HEK293 (cell line): Measurements from ENCODE around the gene IFI27L2.

Experiments used
- CTCF ChIA-PET: fragments of 350-600 bp; formaldehyde crosslinking; extraction: SDS; loops from one replicate; lab custom pipeline; 2021; ENCODE audit warnings: antibody characterized with exemption; lab: Yijun Ruan, JAX
- POLR2A ChIA-PET: fragments of 300-600 bp; formaldehyde crosslinking; extraction: SDS; loops from one replicate; lab custom pipeline; 2020; ENCODE audit warnings: antibody characterized with exemption, inconsistent platforms; lab: Yijun Ruan, JAX
- H3K27ac ChIP-seq: fragments of 200-500 bp; sonication (Bioruptor generic); 2 replicates; pipeline ENCODE4 v1.5.1; 2014; ENCODE audit warnings: low read depth, low read length, control low read depth, inconsistent platforms; ENCODE audit errors: extremely low read depth
- H3K36me3 ChIP-seq, 2 experiments: fragments of 200-500 bp in 1 of 2; sonication (Bioruptor generic) in 1 of 2; 1 replicate in 1 of 2; 2 replicates in 1 of 2; pipeline ENCODE4 v1.5.1; 2014 to 2017; ENCODE audit warnings: inconsistent platforms in 2 of 2, low read length in 2 of 2; ENCODE audit not compliant: control insufficient read depth in 2 of 2, insufficient read depth in 1 of 2
- H3K4me1 ChIP-seq: fragments of 200-500 bp; sonication (Bioruptor generic); 2 replicates; pipeline ENCODE4 v1.5.1; 2014; ENCODE audit warnings: mild to moderate bottlenecking, low read length, inconsistent platforms; ENCODE audit not compliant: control insufficient read depth, insufficient read depth
- H3K4me3 ChIP-seq: 2 replicates; pipeline ENCODE4 v1.5.1; 2011; ENCODE audit warnings: low read depth, mild to moderate bottlenecking, control low read depth, low read length, moderate library complexity
- H3K9me3 ChIP-seq: fragments of 200-500 bp; sonication (Bioruptor generic); 2 replicates; pipeline ENCODE4 v1.5.1; 2014; ENCODE audit warnings: low read depth, low read length, inconsistent platforms; ENCODE audit not compliant: control insufficient read depth, insufficient read depth
- KLF7 ChIP-seq: fragments of 450-650 bp; formaldehyde crosslinking; IDR thresholded peaks from 2 replicates; pipeline ENCODE4 v1.5.1; 2016; ENCODE audit warnings: missing biosample characterization, missing genetic modification characterization, borderline replicate concordance
- PBX3 ChIP-seq: sonication (generic); formaldehyde crosslinking; IDR thresholded peaks from 2 replicates; pipeline ENCODE4 v1.8.1; 2022; ENCODE audit warnings: mild to moderate bottlenecking, moderate library complexity, missing genetic modification reagents
- TCF7L2 ChIP-seq: IDR thresholded peaks from 2 replicates; pipeline ENCODE4 v1.6.1; 2011; ENCODE audit warnings: low read depth, mild to moderate bottlenecking, inconsistent platforms, low read length, moderate library complexity, borderline replicate concordance
- ZBTB17 ChIP-seq: fragments of 450-650 bp; formaldehyde crosslinking; IDR thresholded peaks from 2 replicates; pipeline ENCODE4 v1.5.1; 2016; ENCODE audit warnings: missing biosample characterization, missing genetic modification characterization
- ZBTB20 ChIP-seq: fragments of 450-650 bp; formaldehyde crosslinking; IDR thresholded peaks from 2 replicates; pipeline ENCODE4 v1.5.1; 2016; ENCODE audit warnings: missing biosample characterization, missing genetic modification characterization
- ZBTB8A ChIP-seq: fragments of 450-650 bp; formaldehyde crosslinking; IDR thresholded peaks from 2 replicates; pipeline ENCODE4 v1.5.1; 2016; ENCODE audit warnings: missing biosample characterization, missing genetic modification characterization
- ZEB2 ChIP-seq: fragments of 450-650 bp; formaldehyde crosslinking; IDR thresholded peaks from 2 replicates; pipeline ENCODE4 v1.5.1; 2016; ENCODE audit warnings: missing biosample characterization, missing genetic modification characterization
- ZNF175 ChIP-seq: fragments of 450-650 bp; formaldehyde crosslinking; IDR thresholded peaks from 2 replicates; pipeline ENCODE4 v1.5.1; 2016; ENCODE audit warnings: missing biosample characterization, missing genetic modification characterization
- ZNF221 ChIP-seq: fragments of 450-650 bp; formaldehyde crosslinking; IDR thresholded peaks from 2 replicates; pipeline ENCODE4 v1.5.1; 2017; ENCODE audit warnings: missing biosample characterization, missing genetic modification characterization, borderline replicate concordance
- ZNF266 ChIP-seq: fragments of 450-650 bp; formaldehyde crosslinking; IDR thresholded peaks from 2 replicates; pipeline ENCODE4 v1.5.1; 2016; ENCODE audit warnings: missing biosample characterization, missing genetic modification characterization, low read depth
- ZNF354C ChIP-seq: fragments of 450-650 bp; formaldehyde crosslinking; IDR thresholded peaks from 2 replicates; pipeline ENCODE4 v1.5.1; 2016; ENCODE audit warnings: missing biosample characterization, missing genetic modification characterization, low read depth, borderline replicate concordance
- ZNF510 ChIP-seq: fragments of 450-650 bp; formaldehyde crosslinking; IDR thresholded peaks from 2 replicates; pipeline ENCODE4 v1.5.1; 2018; ENCODE audit warnings: mild to moderate bottlenecking, missing genetic modification characterization, missing biosample characterization; ENCODE audit not compliant: insufficient replicate concordance
- ZNF514 ChIP-seq: fragments of 450-650 bp; formaldehyde crosslinking; IDR thresholded peaks from 2 replicates; pipeline ENCODE4 v1.5.1; 2016; ENCODE audit warnings: missing biosample characterization, missing genetic modification characterization
- ZNF521 ChIP-seq: fragments of 450-650 bp; formaldehyde crosslinking; IDR thresholded peaks from 2 replicates; pipeline ENCODE4 v1.5.1; 2017; ENCODE audit warnings: missing biosample characterization, mild to moderate bottlenecking, missing genetic modification characterization
- ZNF558 ChIP-seq: fragments of 450-650 bp; formaldehyde crosslinking; IDR thresholded peaks from 2 replicates; pipeline ENCODE4 v1.5.1; 2016; ENCODE audit warnings: missing biosample characterization, missing genetic modification characterization
- ZNF580 ChIP-seq: fragments of 450-650 bp; formaldehyde crosslinking; IDR thresholded peaks from 2 replicates; pipeline ENCODE4 v1.5.1; 2016; ENCODE audit warnings: missing biosample characterization, missing genetic modification characterization
- ZNF610 ChIP-seq: fragments of 450-650 bp; formaldehyde crosslinking; IDR thresholded peaks from 2 replicates; pipeline ENCODE4 v1.5.1; 2016; ENCODE audit warnings: missing biosample characterization, missing genetic modification characterization, borderline replicate concordance
- ZNF776 ChIP-seq: fragments of 450-650 bp; formaldehyde crosslinking; IDR thresholded peaks from 2 replicates; pipeline ENCODE4 v1.5.0; 2017; ENCODE audit warnings: missing biosample characterization, missing genetic modification characterization, borderline replicate concordance
- ZNF777 ChIP-seq: fragments of 450-650 bp; formaldehyde crosslinking; IDR thresholded peaks from 2 replicates; pipeline ENCODE4 v1.5.1; 2017; ENCODE audit warnings: missing biosample characterization, missing genetic modification characterization, borderline replicate concordance
- ZNF843 ChIP-seq: fragments of 450-650 bp; formaldehyde crosslinking; IDR thresholded peaks from 2 replicates; pipeline ENCODE4 v1.5.1; 2016; ENCODE audit warnings: missing biosample characterization, missing genetic modification characterization
- ZXDB ChIP-seq: fragments of 450-650 bp; formaldehyde crosslinking; IDR thresholded peaks from 2 replicates; pipeline ENCODE4 v1.5.1; 2016; ENCODE audit warnings: missing biosample characterization, missing genetic modification characterization
- TF ChIP-seq, protein P1 (sequence below): fragments of 450-650 bp; IDR thresholded peaks from 2 replicates; pipeline ENCODE4 v1.5.1; 2018; ENCODE audit warnings: missing biosample characterization, mild to moderate bottlenecking, missing genetic modification characterization

IFI27L2 gene

DNA sequence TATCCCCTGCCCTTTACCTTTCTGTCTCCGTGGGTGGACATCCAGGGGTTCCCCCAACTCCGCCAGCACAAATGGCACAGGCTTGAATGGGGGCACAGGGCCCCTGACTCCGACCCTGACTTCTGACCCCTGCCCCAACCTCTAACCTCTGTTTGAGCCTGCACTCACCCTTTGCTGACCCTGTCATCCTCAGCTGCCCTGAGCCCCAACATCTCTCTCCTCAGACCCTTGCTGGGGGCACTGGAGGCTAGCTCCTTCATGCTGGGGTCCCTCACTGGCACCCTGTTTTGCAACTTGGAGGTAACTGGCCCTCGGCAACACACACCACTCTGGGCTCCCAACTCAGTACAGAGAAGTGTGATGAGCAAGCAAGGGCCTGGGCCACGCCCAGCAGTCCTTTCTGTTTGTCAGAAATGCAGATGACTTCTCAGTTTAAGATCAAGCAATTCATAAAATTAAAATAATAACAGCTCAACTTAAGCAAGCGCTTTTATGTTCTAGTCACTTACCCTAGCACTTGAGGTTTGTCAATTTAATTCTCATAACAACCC is 16.8 kb downstream of the IFI27L2 start:
- H3K4me3 ChIP-seq = no peak overlapping the region
- ChIA-PET POLR2A (no interaction called here), CTCF (interaction anchor here (0.6 to 1.6 kb wide), 3 partner anchors 24 to 173 kb away, joined by 3 to 4 read pairs (median 3); no protein-coding TSS in a partner anchor)

DNA sequence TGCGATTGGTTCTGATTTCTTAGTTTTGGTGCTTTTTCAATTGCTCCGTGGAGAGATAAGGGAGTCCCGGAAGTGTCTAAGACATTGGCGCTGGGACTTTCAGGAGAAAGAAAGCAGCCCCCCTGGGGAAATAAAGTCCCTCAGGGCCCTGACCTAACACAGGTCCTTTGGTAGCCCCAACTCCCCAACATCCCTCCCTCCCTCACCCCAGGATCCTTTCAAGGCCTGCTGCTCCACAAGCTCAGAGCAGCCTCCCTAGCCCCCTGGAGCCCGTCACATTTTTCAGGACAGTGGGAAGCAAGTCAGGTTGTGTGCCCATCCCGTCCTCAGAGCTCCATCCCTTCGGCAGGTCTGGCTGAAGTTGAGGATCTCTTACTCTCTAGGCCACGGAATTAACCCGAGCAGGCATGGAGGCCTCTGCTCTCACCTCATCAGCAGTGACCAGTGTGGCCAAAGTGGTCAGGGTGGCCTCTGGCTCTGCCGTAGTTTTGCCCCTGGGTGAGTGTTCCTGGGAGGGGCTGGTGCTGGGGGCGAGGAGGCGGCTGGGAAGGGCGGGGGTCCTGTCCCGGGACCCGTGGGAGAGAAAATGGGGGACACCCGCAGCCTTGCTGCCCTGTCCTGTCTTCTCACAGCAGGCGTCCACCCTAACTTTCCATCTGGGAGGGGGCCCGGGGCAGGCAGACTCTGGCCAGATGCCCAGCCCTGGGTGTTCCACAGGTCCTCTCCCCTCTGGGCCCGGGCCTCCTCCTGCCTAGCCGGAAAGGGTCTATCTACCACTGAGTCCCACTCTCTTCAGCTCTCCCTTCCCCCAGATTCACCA is 17.9 kb downstream of the IFI27L2 start:
- TF ChIP-seq ZNF175 (tag by site-specific recombination) (no peak), ZNF521 (tag by site-specific recombination) (no peak), ZNF558 (tag by site-specific recombination) (no peak), ZNF580 (tag by site-specific recombination) (no peak), ZXDB (tag by site-specific recombination) (no peak), KLF7 (tag by site-specific recombination) (no peak), TCF7L2 (no peak), ZNF777 (tag by site-specific recombination) (no peak), ZBTB17 (tag by site-specific recombination) (no peak), ZNF776 (tag by site-specific recombination) (no peak), ZNF221 (no peak), ZNF843 (tag by site-specific recombination) (no peak), ZNF266 (tag by site-specific recombination) (no peak), ZNF510 (tag by site-specific recombination) (no peak), ZEB2 (tag by site-specific recombination) (no peak), ZNF354C (no peak), ZBTB8A (tag by site-specific recombination) (no peak)
- TF ChIP-seq, protein P1, sequence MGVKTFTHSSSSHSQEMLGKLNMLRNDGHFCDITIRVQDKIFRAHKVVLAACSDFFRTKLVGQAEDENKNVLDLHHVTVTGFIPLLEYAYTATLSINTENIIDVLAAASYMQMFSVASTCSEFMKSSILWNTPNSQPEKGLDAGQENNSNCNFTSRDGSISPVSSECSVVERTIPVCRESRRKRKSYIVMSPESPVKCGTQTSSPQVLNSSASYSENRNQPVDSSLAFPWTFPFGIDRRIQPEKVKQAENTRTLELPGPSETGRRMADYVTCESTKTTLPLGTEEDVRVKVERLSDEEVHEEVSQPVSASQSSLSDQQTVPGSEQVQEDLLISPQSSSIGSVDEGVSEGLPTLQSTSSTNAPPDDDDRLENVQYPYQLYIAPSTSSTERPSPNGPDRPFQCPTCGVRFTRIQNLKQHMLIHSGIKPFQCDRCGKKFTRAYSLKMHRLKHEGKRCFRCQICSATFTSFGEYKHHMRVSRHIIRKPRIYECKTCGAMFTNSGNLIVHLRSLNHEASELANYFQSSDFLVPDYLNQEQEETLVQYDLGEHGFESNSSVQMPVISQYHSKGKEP (tag by site-specific recombination) = no peak
- no peak overlapping the region for H3K4me3 ChIP-seq
- CTCF ChIA-PET = interaction anchor here (1.2 kb wide), 1 partner anchor 21 kb away, joined by 7 read pairs; no protein-coding TSS in a partner anchor
- POLR2A ChIA-PET = no interaction called here
- no peaks in the 10 kb centered on the region for H3K9me3 ChIP-seq
- H3K27ac ChIP-seq = no peak overlapping the region
- H3K4me1 ChIP-seq = peaks cover 3% of the 10 kb centered on the region; the same call in 1 of the 2 replicates
- H3K36me3 ChIP-seq = no peaks in the 10 kb centered on the region

More for the DNA sequence above, 16.8 kb downstream of the IFI27L2 start:
- peaks cover 3% of the 10 kb centered on the region; the same call in 1 of the 2 replicates for H3K4me1 ChIP-seq
- no peaks in the 10 kb centered on the region for H3K36me3 ChIP-seq
- no peak overlapping the region for H3K27ac ChIP-seq
- no peaks in the 10 kb centered on the region for H3K9me3 ChIP-seq
- TF ChIP-seq ZBTB20 (tag by site-specific recombination) (no peak), ZNF514 (tag by site-specific recombination) (no peak), ZXDB (tag by site-specific recombination) (no peak), ZNF610 (tag by site-specific recombination) (no peak), PBX3 (CRISPR knock-in tag) (no peak)
- TF ChIP-seq, all 188 proteins: peak for 0
